HCT116 (cell line): ENCODE measurements around the gene LRRC47. TPM values are rescaled to one million over a fixed set of nuclear protein-coding genes. Genes with fewer than 3 reads are reported as not detected.
"Not testable (repeated sequence)": the region's sequence is repeated elsewhere in the genome, so short reads cannot be mapped to it uniquely, and the experiment has no call there.

ENCODE experiments used
- ATAC-seq: fragments of 200-7000 bp; cut with Tn5 transposase; 2 replicates; pipeline ENCODE4 v1.9.1; 2020; ENCODE audit warnings: mild to moderate bottlenecking, moderate library complexity
- BruUV-seq: library from RNA; stranded (reverse); fragments of 400-500 nt; replicated peaks from 2 replicates; lab custom pipeline; 2021; lab: Mats Ljungman, UMichigan
- CTCF ChIA-PET: fragments of 300-600 bp; sonication (Branson Sonifier 250); formaldehyde crosslinking; loops from one replicate; lab custom pipeline; 2021; ENCODE audit warnings: antibody characterized with exemption; lab: Charles Lee
- POLR2A ChIA-PET: fragments of 300-600, 350-600 bp; sonication (Branson Sonifier 250); formaldehyde crosslinking; loops from one replicate; lab custom pipeline; 2021; ENCODE audit warnings: antibody characterized with exemption; lab: Charles Lee
- RAD21 ChIA-PET, 2 experiments: fragments of 300-600 bp; sonication (Branson Sonifier 250); formaldehyde crosslinking; loops; one replicate each; lab custom pipeline; 2023; ENCODE audit warnings: low total read pairs in 2 of 2; ENCODE audit not compliant: uncharacterized antibody in 2 of 2, unreplicated experiment in 2 of 2, low non-redundant PET in 1 of 2; lab: Charles Lee
- DNase-seq: peaks from one replicate; pipeline ENCODE4 v3.0.0-alpha.2; 2010; ENCODE audit warnings: low read depth, low spot score
- H2AFZ ChIP-seq: fragments of 200-600 bp; shearing (Covaris generic), sonication (generic); 2 replicates; pipeline ENCODE4 v1.6.1; 2017; ENCODE audit warnings: low read depth, mixed run types, mixed read lengths, antibody characterized with exemption, low read length; ENCODE audit not compliant: poor library complexity, severe bottlenecking
- H3K27ac ChIP-seq: 2 replicates; pipeline ENCODE4 v1.5.1; 2012; ENCODE audit warnings: low read depth, low read length
- H3K27me3 ChIP-seq: fragments of 200-600 bp; sonication (generic); 2 replicates; pipeline ENCODE4 v1.6.1; 2016; ENCODE audit warnings: mixed run types, low read length, mixed read lengths; ENCODE audit not compliant: insufficient read depth
- H3K36me3 ChIP-seq, 2 experiments: fragments of 200-500 bp in 1 of 2; fragments of 200-600 bp in 1 of 2; sonication (Bioruptor generic) in 1 of 2; sonication (generic) in 1 of 2; 2 replicates each; pipeline versions ENCODE4 v1.5.1 to v1.6.1; 2014 to 2016; ENCODE audit warnings: low read length in 2 of 2, inconsistent platforms in 1 of 2, mixed read lengths in 1 of 2, mixed run types in 1 of 2; ENCODE audit not compliant: insufficient read depth in 2 of 2, control insufficient read depth in 1 of 2
- H3K4me1 ChIP-seq, 2 experiments: fragments of 200-600 bp in 1 of 2; sonication (generic) in 1 of 2; 2 replicates each; pipeline versions ENCODE4 v1.5.1 to v1.6.1; 2012 to 2017; ENCODE audit warnings: low read length in 2 of 2, inconsistent platforms in 1 of 2, mild to moderate bottlenecking in 1 of 2, mixed read lengths in 1 of 2, mixed run types in 1 of 2, moderate library complexity in 1 of 2; ENCODE audit not compliant: insufficient read depth in 2 of 2, control insufficient read depth in 1 of 2
- H3K4me2 ChIP-seq: fragments of 200-600 bp; sonication (generic); 2 replicates; pipeline ENCODE4 v1.6.1; 2017; ENCODE audit warnings: mixed run types, low read length, mixed read lengths
- H3K4me3 ChIP-seq, 2 experiments: fragments of 200-600 bp in 1 of 2; sonication (generic) in 1 of 2; replicated peaks in 1 of 2; 2 replicates each; pipeline ENCODE4 v1.5.1; 2011 to 2016; ENCODE audit warnings: low read length in 2 of 2, control low read depth in 1 of 2, low read depth in 1 of 2, mild to moderate bottlenecking in 1 of 2, mixed read lengths in 1 of 2, mixed run types in 1 of 2
- H3K79me2 ChIP-seq: fragments of 200-600 bp; sonication (generic); 2 replicates; pipeline ENCODE4 v1.6.1; 2017; ENCODE audit warnings: mild to moderate bottlenecking, mixed run types, low read length, moderate library complexity, mixed read lengths; ENCODE audit not compliant: insufficient read depth
- H3K9ac ChIP-seq: fragments of 200-600 bp; sonication (generic); 2 replicates; pipeline ENCODE4 v1.6.1; 2016; ENCODE audit warnings: low read length, mixed read lengths
- H3K9me2 ChIP-seq: fragments of 200-600 bp; sonication (generic), shearing (Covaris generic); 2 replicates; pipeline ENCODE4 v1.6.1; 2017; ENCODE audit warnings: mixed run types, mild to moderate bottlenecking, moderate library complexity; ENCODE audit not compliant: insufficient read depth
- H3K9me3 ChIP-seq, 2 experiments: fragments of 200-500 bp in 1 of 2; fragments of 200-600 bp in 1 of 2; sonication (Bioruptor generic) in 1 of 2; sonication (generic) in 1 of 2; 2 replicates each; pipeline ENCODE4 v1.6.1; 2014 to 2017; ENCODE audit warnings: low read length in 2 of 2, mixed read lengths in 2 of 2, inconsistent platforms in 1 of 2, low read depth in 1 of 2, mild to moderate bottlenecking in 1 of 2, mixed run types in 1 of 2, moderate library complexity in 1 of 2; ENCODE audit not compliant: control insufficient read depth in 1 of 2, insufficient read depth in 1 of 2
- H4K20me1 ChIP-seq: fragments of 200-600 bp; sonication (generic), shearing (Covaris generic); 2 replicates; pipeline ENCODE4 v1.6.1; 2017; ENCODE audit warnings: mixed run types, mild to moderate bottlenecking, moderate library complexity; ENCODE audit not compliant: insufficient read depth
- SRF ChIP-seq: IDR thresholded peaks from 2 replicates; pipeline ENCODE4 v1.6.1; 2012; ENCODE audit warnings: low read depth
- intact Hi-C: fragments of 100-400 bp; cut with micrococcal nuclease; formaldehyde crosslinking; loops from 2 replicates; pipeline ENCODE4 v1.10.0; 2022
- total RNA-seq: library from RNA; stranded (reverse); gene quantifications from one replicate; pipeline ENCODE4 v1.2.1, GENCODE V29; 2021; ENCODE audit not compliant: unreplicated experiment
- TF ChIP-seq, protein P1 (sequence below): IDR thresholded peaks from 2 replicates; pipeline ENCODE4 v1.6.1; 2012; ENCODE audit warnings: low read depth

The LRRC47 gene
- total RNA-seq, 1 experiment from 2014 or later, result 48.0 TPM

DNA sequence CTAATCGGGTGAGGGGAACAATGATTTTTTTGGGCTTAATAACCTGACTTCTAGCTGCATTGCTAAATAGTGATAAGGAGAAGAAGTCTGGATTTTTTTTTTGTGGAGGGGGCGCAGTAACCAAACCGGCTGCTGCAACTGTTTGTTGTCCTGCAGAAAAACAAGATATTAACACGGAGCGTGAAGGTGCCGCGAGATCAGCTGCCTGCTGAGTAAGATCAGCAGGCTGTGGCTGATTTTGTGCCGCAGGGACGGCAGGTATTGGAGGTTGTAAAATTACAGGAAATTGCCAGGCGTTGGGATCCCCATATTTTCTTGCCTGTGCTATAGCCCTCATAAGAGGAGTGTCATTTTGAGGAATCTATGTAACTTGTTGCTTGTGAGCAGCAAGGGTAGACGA, 8.7 kb upstream of the LRRC47 start:
- Histone ChIP-seq H4K20me1 (no peaks in the 10 kb centered on the region), H3K4me3 (no peak overlapping the region), H3K27me3 (no peaks in the 10 kb centered on the region), H2AFZ (no peak overlapping the region), H3K4me1 (no peaks in the 10 kb centered on the region), H3K27ac (no peak overlapping the region), H3K9ac (no peak overlapping the region), H3K9me3 (peaks cover 0 to 10% of the 10 kb centered on the region in 2 experiments; a peak in 2 of 4 replicates), H3K79me2 (no peaks in the 10 kb centered on the region), H3K4me2 (no peak overlapping the region), H3K36me3 (no peaks in the 10 kb centered on the region), H3K9me2 (no peaks in the 10 kb centered on the region)
- no peak for ATAC-seq
- intact Hi-C loops, result no loop called here
- TF ChIP-seq, protein P1, sequence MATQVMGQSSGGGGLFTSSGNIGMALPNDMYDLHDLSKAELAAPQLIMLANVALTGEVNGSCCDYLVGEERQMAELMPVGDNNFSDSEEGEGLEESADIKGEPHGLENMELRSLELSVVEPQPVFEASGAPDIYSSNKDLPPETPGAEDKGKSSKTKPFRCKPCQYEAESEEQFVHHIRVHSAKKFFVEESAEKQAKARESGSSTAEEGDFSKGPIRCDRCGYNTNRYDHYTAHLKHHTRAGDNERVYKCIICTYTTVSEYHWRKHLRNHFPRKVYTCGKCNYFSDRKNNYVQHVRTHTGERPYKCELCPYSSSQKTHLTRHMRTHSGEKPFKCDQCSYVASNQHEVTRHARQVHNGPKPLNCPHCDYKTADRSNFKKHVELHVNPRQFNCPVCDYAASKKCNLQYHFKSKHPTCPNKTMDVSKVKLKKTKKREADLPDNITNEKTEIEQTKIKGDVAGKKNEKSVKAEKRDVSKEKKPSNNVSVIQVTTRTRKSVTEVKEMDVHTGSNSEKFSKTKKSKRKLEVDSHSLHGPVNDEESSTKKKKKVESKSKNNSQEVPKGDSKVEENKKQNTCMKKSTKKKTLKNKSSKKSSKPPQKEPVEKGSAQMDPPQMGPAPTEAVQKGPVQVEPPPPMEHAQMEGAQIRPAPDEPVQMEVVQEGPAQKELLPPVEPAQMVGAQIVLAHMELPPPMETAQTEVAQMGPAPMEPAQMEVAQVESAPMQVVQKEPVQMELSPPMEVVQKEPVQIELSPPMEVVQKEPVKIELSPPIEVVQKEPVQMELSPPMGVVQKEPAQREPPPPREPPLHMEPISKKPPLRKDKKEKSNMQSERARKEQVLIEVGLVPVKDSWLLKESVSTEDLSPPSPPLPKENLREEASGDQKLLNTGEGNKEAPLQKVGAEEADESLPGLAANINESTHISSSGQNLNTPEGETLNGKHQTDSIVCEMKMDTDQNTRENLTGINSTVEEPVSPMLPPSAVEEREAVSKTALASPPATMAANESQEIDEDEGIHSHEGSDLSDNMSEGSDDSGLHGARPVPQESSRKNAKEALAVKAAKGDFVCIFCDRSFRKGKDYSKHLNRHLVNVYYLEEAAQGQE, result no peak
- TF ChIP-seq SRF, result no peak
- DNase-seq, result no peak
- ChIA-PET CTCF (no interaction called here), POLR2A (no interaction called here), RAD21 (no interaction called here)
- no TSS peak for BruUV-seq

DNA sequence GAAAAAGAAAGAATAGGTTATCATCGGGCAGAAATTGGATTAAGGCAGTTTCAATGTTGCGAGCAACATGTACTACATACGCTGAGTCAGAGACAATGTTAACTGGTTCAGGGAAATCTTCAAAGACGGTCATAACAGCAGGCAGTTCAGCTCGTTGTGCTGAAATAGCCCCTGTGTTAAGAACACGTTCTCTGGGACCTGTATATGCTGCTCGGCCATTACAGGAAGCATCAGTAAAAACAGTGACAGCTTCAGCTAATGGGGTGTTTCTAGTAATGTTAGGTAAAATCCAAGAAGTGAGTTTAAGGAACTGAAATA, 8.3 kb upstream of the LRRC47 start:
- H3K79me2 ChIP-seq, H3K4me1 ChIP-seq, POLR2A ChIA-PET, H2AFZ ChIP-seq, H4K20me1 ChIP-seq, H3K27me3 ChIP-seq, H3K9me2 ChIP-seq, RAD21 ChIA-PET, BruUV-seq, H3K9ac ChIP-seq, ATAC-seq, H3K4me3 ChIP-seq, CTCF ChIA-PET, H3K27ac ChIP-seq, H3K36me3 ChIP-seq, H3K4me2 ChIP-seq, DNase-seq: not testable (repeated sequence)
- intact Hi-C loops, result loop anchor here (5.0 kb wide), 1 partner anchor 352 kb away; the partner anchor contains the start of gene ARHGEF16
- H3K9me3 ChIP-seq, result peaks cover 0 to 10% of the 10 kb centered on the region in 2 experiments; a peak in 2 of 4 replicates
